ENCODE measurements around the gene PLEKHO1. TPM values are rescaled to one million over a fixed set of nuclear protein-coding genes. Genes with fewer than 3 reads are reported as not detected.
"Not testable (repeated sequence)": the region's sequence is repeated elsewhere in the genome, so short reads cannot be mapped to it uniquely, and the experiment has no call there.

The PLEKHO1 gene
- polyA plus RNA-seq, 1 of the 3 experiments (the other 2 are of a cell fraction) = 33.5 TPM

- TF ChIP-seq, protein P1, sequence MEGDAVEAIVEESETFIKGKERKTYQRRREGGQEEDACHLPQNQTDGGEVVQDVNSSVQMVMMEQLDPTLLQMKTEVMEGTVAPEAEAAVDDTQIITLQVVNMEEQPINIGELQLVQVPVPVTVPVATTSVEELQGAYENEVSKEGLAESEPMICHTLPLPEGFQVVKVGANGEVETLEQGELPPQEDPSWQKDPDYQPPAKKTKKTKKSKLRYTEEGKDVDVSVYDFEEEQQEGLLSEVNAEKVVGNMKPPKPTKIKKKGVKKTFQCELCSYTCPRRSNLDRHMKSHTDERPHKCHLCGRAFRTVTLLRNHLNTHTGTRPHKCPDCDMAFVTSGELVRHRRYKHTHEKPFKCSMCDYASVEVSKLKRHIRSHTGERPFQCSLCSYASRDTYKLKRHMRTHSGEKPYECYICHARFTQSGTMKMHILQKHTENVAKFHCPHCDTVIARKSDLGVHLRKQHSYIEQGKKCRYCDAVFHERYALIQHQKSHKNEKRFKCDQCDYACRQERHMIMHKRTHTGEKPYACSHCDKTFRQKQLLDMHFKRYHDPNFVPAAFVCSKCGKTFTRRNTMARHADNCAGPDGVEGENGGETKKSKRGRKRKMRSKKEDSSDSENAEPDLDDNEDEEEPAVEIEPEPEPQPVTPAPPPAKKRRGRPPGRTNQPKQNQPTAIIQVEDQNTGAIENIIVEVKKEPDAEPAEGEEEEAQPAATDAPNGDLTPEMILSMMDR (IDR thresholded peaks at IDR 0.05) = no peak
Measured at GRCh38 chr1:150185481-150185880, 35.8 kb downstream of the PLEKHO1 start (continued).

DNA sequence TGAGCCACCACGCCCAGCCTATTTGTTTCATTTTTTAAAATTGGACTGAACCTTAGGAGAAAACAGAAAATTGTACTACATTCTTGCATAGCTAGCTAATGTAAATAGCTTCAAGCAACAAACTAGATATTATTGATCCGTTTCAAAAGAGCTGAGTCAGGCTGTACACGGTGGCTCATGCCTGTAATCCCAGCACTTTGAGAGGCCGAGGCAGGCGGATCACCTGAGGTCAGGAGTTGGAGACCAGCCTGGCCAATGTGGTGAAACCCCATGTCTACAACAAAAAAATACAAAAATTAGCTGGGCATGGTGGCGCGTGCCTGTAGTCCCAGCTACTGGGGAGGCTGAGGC is 36.7 kb downstream of the PLEKHO1 start:
- H3K4me3 ChIP-seq (ENCODE audit: low read depth in 2 of 2, low read length in 1 of 2); H3K9me2 ChIP-seq; H3K4me1 ChIP-seq (ENCODE audit: control insufficient read depth in 1 of 2, insufficient read depth in 2 of 2, low read depth in 1 of 2, low read length in 1 of 2); H4K20me1 ChIP-seq (ENCODE audit: insufficient read depth); DNase-seq; H3K36me3 ChIP-seq (replicated peaks in 1 of 2; ENCODE audit: control insufficient read depth in 1 of 2, insufficient read depth in 2 of 2, low read length in 1 of 2); H3F3A ChIP-seq (replicated peaks; ENCODE audit: insufficient read depth); H3K9ac ChIP-seq; H3K79me2 ChIP-seq (ENCODE audit: insufficient read depth); H3K9me3 ChIP-seq; H3K27ac ChIP-seq (ENCODE audit: low read depth in 2 of 2, low read length in 1 of 2); H3K27me3 ChIP-seq (ENCODE audit: insufficient read depth): not testable (repeated sequence)
- CTCF ChIA-PET = interaction anchor here (0.7 to 3.0 kb wide), 24 partner anchors 9 to 244 kb away, joined by 3 to 63 read pairs (median 8); partner anchors contain the start of genes ANP32E and VPS45
- Histone ChIP-seq H2AFZ (ENCODE audit: low read depth) (peak overlapping the region; percentile 83), H3K4me2 (0 out of 2 replicates have a peak overlapping the region, but pooled peaks have one; percentile 2)
- POLR2A ChIA-PET = interaction anchor here (1.1 to 2.0 kb wide), 2 partner anchors 17 to 299 kb away, joined by 4 to 12 read pairs; a partner anchor contains a TSS
- 89% methylated on average over 7 of the region's 7 CpGs for WGBS (ENCODE audit: low lambda C conversion rate)

GRCh38 chr1:150186789-150187559 is 37.3 kb downstream of the PLEKHO1 start:
- Histone ChIP-seq H3K27ac (ENCODE audit: low read depth in 2 of 2, low read length in 1 of 2) (peak overlapping the region in 1 of 2 experiments; percentile 42; a peak in 2 of 4 replicates), H3K79me2 (ENCODE audit: insufficient read depth) (no peaks in the 10 kb centered on the region), H3K4me3 (ENCODE audit: low read depth in 2 of 2, low read length in 1 of 2) (no peak overlapping the region), H3K27me3 (ENCODE audit: insufficient read depth) (no peaks in the 10 kb centered on the region), H3K36me3 (replicated peaks in 1 of 2; ENCODE audit: control insufficient read depth in 1 of 2, insufficient read depth in 2 of 2, low read length in 1 of 2) (no peaks in the 10 kb centered on the region), H3K9me3 (no peaks in the 10 kb centered on the region), H2AFZ (ENCODE audit: low read depth) (peak overlapping the region; percentile 83), H3K4me2 (0 out of 2 replicates have a peak overlapping the region, but pooled peaks have one; percentile 2), H4K20me1 (ENCODE audit: insufficient read depth) (no peaks in the 10 kb centered on the region), H3K9me2 (no peaks in the 10 kb centered on the region), H3K4me1 (ENCODE audit: control insufficient read depth in 1 of 2, insufficient read depth in 2 of 2, low read depth in 1 of 2, low read length in 1 of 2) (peaks cover 0 to 2% of the 10 kb centered on the region in 2 experiments; a peak in 1 of 4 replicates), H3F3A (replicated peaks; ENCODE audit: insufficient read depth) (peaks cover 10% of the 10 kb centered on the region), H3K9ac (no peak overlapping the region; the same call in 1 of the 2 replicates)
- peak; percentile 66 for DNase-seq
- CTCF ChIA-PET = interaction anchor here (0.6 to 3.0 kb wide), 54 partner anchors 9 to 1542 kb away, joined by 3 to 63 read pairs (median 4); partner anchors contain the start of genes ANP32E, BOLA1, PLEKHO1 and VPS45
- POLR2A ChIA-PET = interaction anchor here (0.7 to 2.0 kb wide), 3 partner anchors 17 to 300 kb away, joined by 4 to 12 read pairs (median 4); a partner anchor contains a TSS
- 27% methylated on average over 10 of the region's 10 CpGs for WGBS (ENCODE audit: low lambda C conversion rate)
- TF ChIP-seq SMC3 (IDR thresholded peaks at IDR 0.05; ENCODE audit: low read depth, low read length) (peak; percentile 21), SIN3A (IDR thresholded peaks at IDR 0.05; ENCODE audit: borderline replicate concordance, low read depth, low read length) (no peak), RXRA (IDR thresholded peaks at IDR 0.05; ENCODE audit: borderline replicate concordance, low read depth) (no peak), REST (IDR thresholded peaks at IDR 0.05; ENCODE audit: low read depth, low read length) (no peak), TAF1 (IDR thresholded peaks at IDR 0.05; ENCODE audit: borderline replicate concordance, low read depth, low read length) (no peak), FOXM1 (IDR thresholded peaks at IDR 0.05; ENCODE audit: low read depth) (no peak), ZBTB33 (IDR thresholded peaks at IDR 0.05; ENCODE audit: borderline replicate concordance, low read depth) (no peak), USF2 (IDR thresholded peaks at IDR 0.05; ENCODE audit: borderline replicate concordance, low read depth, low read length) (no peak), RAD21 (IDR thresholded peaks at IDR 0.05; ENCODE audit: low read length) (peak; percentile 76), EZH2phosphoT487 (IDR thresholded peaks at IDR 0.05; ENCODE audit: borderline replicate concordance, low read depth) (no peak)
